ENCODE data around the gene FAM219B.

- TF ChIP-seq POLR2A (IDR thresholded peaks at IDR 0.05) (no peak), CTCF (IDR thresholded peaks at IDR 0.05 in 4 of 5, conservative IDR thresholded peaks at IDR 0.05 in 1 of 5) (no peak)
These were observed 37.3 kb downstream of the FAM219B start for GRCh38 chr15:74869372-74869725.

Data from gastrocnemius medialis (tissue), 4 donors.